Esophagus squamous epithelium (tissue), 4 donors: ENCODE results near the gene TBC1D2B.

Source experiments
- CTCF ChIP-seq, 6 experiments: fragments of 450-650 bp in 4 of 6; fragments of 200-600 bp in 2 of 6; sonication (generic) in 2 of 6; IDR thresholded peaks; one replicate each; pipeline ENCODE4 v1.5.1; 2016 to 2019; ENCODE audit warnings: antibody characterized with exemption in 6 of 6, mild to moderate bottlenecking in 4 of 6, moderate library complexity in 4 of 6
- POLR2A ChIP-seq, 4 donors: fragments of 450-650 bp; IDR thresholded peaks; one replicate each; pipeline ENCODE4 v1.6.1; 2017; ENCODE audit warnings: antibody characterized with exemption in 4 of 4, mild to moderate bottlenecking in 4 of 4, moderate library complexity in 3 of 4

- TF ChIP-seq CTCF (IDR thresholded peaks at IDR 0.05): no peak
- no peak for TF ChIP-seq POLR2A (IDR thresholded peaks at IDR 0.05)
Observed at GRCh38 chr15:78004919-78005634, 72.4 kb downstream of the TBC1D2B start.
